Suprapubic skin (tissue), 3 donors: Measurements from ENCODE around the gene LARP4.

Experiments
- EP300 ChIP-seq: sonication (generic); formaldehyde crosslinking; IDR thresholded peaks from one replicate; pipeline ENCODE4 v1.6.1; 2017; ENCODE audit warnings: antibody characterized with exemption
- POLR2A ChIP-seq, 2 donors: fragments of 450-650 bp; IDR thresholded peaks; one replicate each; pipeline ENCODE4 v1.6.1; 2017; ENCODE audit warnings: antibody characterized with exemption in 2 of 2, mild to moderate bottlenecking in 2 of 2, moderate library complexity in 2 of 2
- TF ChIP-seq, protein P1 (sequence below), 2 donors: fragments of 200-600 bp in 1 of 2; fragments of 450-650 bp in 1 of 2; sonication (generic) in 1 of 2; IDR thresholded peaks; one replicate each; pipeline ENCODE4 v1.5.1; 2016 to 2019; ENCODE audit warnings: antibody characterized with exemption in 2 of 2, mild to moderate bottlenecking in 1 of 2, moderate library complexity in 1 of 2

GRCh38 chr12:50441763-50442162, 41.1 kb downstream of the LARP4 start:
- TF ChIP-seq, protein P1, sequence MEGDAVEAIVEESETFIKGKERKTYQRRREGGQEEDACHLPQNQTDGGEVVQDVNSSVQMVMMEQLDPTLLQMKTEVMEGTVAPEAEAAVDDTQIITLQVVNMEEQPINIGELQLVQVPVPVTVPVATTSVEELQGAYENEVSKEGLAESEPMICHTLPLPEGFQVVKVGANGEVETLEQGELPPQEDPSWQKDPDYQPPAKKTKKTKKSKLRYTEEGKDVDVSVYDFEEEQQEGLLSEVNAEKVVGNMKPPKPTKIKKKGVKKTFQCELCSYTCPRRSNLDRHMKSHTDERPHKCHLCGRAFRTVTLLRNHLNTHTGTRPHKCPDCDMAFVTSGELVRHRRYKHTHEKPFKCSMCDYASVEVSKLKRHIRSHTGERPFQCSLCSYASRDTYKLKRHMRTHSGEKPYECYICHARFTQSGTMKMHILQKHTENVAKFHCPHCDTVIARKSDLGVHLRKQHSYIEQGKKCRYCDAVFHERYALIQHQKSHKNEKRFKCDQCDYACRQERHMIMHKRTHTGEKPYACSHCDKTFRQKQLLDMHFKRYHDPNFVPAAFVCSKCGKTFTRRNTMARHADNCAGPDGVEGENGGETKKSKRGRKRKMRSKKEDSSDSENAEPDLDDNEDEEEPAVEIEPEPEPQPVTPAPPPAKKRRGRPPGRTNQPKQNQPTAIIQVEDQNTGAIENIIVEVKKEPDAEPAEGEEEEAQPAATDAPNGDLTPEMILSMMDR (IDR thresholded peaks at IDR 0.05): no peak
- TF ChIP-seq EP300 (no peak), POLR2A (IDR thresholded peaks at IDR 0.05) (no peak)
